PFSK-1 (cell line): ENCODE measurements around the gene ADAMTSL5.

Experiments used
- FOXP2 ChIP-seq: optimal IDR thresholded peaks from 2 replicates; pipeline ENCODE3; 2011; ENCODE audit warnings: borderline replicate concordance, control low read depth, inconsistent platforms; ENCODE audit not compliant: insufficient read depth; ENCODE audit errors: extremely low read length, extremely low read depth
- POLR2AphosphoS5 ChIP-seq: IDR thresholded peaks from 2 replicates; pipeline ENCODE4 v1.6.1; 2012; ENCODE audit warnings: low read depth, mild to moderate bottlenecking, control low read depth, low read length, moderate library complexity
- SIN3A ChIP-seq: IDR thresholded peaks from 2 replicates; pipeline ENCODE4 v1.6.1; 2012; ENCODE audit warnings: mild to moderate bottlenecking, low read length, moderate library complexity, borderline replicate concordance; ENCODE audit not compliant: insufficient read depth
- TAF1 ChIP-seq: IDR thresholded peaks from 2 replicates; pipeline ENCODE4 v1.6.1; 2012; ENCODE audit warnings: low read length, control low read depth, borderline replicate concordance; ENCODE audit not compliant: insufficient read depth
- TF ChIP-seq, protein P1 (sequence below), 2 experiments: IDR thresholded peaks; 2 replicates each; pipeline versions ENCODE4 v1.6.1 to v1.8.0; 2011 to 2012; ENCODE audit warnings: low read depth in 2 of 2, low read length in 2 of 2, control low read depth in 1 of 2, inconsistent platforms in 1 of 2, mild to moderate bottlenecking in 1 of 2, moderate library complexity in 1 of 2; ENCODE audit not compliant: insufficient read depth in 1 of 2

DNA sequence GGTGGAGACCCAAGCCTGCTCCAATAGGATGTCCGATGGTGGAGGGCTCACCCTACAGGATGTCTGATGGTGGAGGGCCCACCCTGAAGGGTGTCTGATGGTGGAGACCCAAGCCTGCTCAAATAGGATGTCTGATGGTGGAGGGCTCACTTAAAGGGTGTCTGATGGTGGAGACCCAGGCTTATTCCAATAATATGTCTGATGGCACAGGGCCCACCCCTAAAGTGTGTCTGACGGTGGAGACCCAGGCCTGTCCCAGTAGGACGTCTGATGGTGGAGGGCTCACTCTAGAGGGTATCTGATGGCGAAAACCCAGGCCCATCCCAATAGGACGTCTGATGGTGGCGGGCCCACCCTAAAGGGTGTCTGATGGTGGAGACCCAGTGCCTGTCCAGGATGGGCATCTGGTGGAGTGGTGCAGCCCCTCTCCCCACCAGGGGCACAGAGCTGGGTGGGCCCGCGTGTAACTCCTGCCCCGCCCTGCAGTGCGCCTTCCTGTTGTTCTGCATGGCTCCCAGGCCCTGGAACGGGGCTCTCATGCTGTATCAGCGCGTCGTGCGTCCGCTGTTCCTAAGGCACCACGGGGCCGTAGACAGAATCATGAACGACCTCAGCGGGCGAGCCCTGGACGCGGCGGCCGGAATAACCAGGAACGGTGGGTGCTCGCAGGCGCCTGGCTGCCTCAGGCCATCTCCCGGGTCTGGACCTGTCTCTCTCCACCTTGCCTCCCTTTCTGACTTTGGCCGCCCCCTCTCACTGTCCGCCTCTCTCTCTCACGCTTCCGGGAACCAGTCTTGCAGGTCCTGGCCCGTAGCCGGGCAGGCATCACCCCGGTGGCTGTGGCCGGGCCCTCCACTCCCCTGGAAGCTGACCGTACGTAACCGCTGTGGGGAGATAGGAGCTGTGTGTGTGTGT lies 16.8 kb downstream of the ADAMTSL5 start:
- TF ChIP-seq POLR2AphosphoS5 (no peak), SIN3A (no peak), TAF1 (no peak), FOXP2 (no peak)
- TF ChIP-seq, protein P1, sequence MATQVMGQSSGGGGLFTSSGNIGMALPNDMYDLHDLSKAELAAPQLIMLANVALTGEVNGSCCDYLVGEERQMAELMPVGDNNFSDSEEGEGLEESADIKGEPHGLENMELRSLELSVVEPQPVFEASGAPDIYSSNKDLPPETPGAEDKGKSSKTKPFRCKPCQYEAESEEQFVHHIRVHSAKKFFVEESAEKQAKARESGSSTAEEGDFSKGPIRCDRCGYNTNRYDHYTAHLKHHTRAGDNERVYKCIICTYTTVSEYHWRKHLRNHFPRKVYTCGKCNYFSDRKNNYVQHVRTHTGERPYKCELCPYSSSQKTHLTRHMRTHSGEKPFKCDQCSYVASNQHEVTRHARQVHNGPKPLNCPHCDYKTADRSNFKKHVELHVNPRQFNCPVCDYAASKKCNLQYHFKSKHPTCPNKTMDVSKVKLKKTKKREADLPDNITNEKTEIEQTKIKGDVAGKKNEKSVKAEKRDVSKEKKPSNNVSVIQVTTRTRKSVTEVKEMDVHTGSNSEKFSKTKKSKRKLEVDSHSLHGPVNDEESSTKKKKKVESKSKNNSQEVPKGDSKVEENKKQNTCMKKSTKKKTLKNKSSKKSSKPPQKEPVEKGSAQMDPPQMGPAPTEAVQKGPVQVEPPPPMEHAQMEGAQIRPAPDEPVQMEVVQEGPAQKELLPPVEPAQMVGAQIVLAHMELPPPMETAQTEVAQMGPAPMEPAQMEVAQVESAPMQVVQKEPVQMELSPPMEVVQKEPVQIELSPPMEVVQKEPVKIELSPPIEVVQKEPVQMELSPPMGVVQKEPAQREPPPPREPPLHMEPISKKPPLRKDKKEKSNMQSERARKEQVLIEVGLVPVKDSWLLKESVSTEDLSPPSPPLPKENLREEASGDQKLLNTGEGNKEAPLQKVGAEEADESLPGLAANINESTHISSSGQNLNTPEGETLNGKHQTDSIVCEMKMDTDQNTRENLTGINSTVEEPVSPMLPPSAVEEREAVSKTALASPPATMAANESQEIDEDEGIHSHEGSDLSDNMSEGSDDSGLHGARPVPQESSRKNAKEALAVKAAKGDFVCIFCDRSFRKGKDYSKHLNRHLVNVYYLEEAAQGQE (IDR thresholded peaks at IDR 0.05; ENCODE audit: insufficient read depth in 1 of 2, low read depth in 2 of 2, low read length in 2 of 2), result no peak
